Adrenal gland (tissue), 12 donors: ENCODE results near the gene PEPD. TPM values are rescaled to one million over a fixed set of nuclear protein-coding genes. Genes with fewer than 3 reads are reported as not detected.
A peak's percentile ranks its signal among the peaks of the same experiment; 100 is the strongest.

Source experiments
- DNase-seq, 7 donors: peaks; one replicate each; pipeline ENCODE4 v3.0.0-alpha.2; 2019 to 2020
- H3K27ac ChIP-seq, 5 donors: fragments of 200-600 bp; sonication (generic) in 4 of 5; 1 replicate in 3 of 5; 2 replicates in 2 of 5; pipeline versions ENCODE4 v1.5.1 to v1.8.0; 2016 to 2020; ENCODE audit warnings: mild to moderate bottlenecking in 1 of 5
- H3K27me3 ChIP-seq: fragments of 200-600 bp; 2 replicates; pipeline ENCODE4 v1.8.0; 2021
- H3K36me3 ChIP-seq, 2 donors: fragments of 200-600 bp; replicated peaks in 1 of 2; 1 replicate in 1 of 2; 2 replicates in 1 of 2; pipeline versions ENCODE4 v1.5.1 to v1.8.0; 2018 to 2022
- H3K4me1 ChIP-seq, 2 donors: fragments of 200-600 bp; replicated peaks in 1 of 2; 1 replicate in 1 of 2; 2 replicates in 1 of 2; pipeline versions ENCODE4 v1.5.1 to v1.8.0; 2018 to 2021
- H3K4me3 ChIP-seq, 4 donors: fragments of 200-600 bp; sonication (generic) in 3 of 4; one replicate each; pipeline ENCODE4 v1.5.1; 2016 to 2018
- H3K9me3 ChIP-seq, 3 donors: fragments of 200-600 bp; sonication (generic) in 1 of 3; replicated peaks in 1 of 3; 1 replicate in 2 of 3; 2 replicates in 1 of 3; pipeline versions ENCODE4 v1.5.1 to v1.8.0; 2016 to 2021
- POLR2A ChIP-seq, 2 donors: fragments of 450-650 bp; IDR thresholded peaks; one replicate each; pipeline ENCODE4 v1.6.1; 2017; ENCODE audit warnings: antibody characterized with exemption in 2 of 2, mild to moderate bottlenecking in 2 of 2, moderate library complexity in 1 of 2
- WGBS, 4 donors: extraction: QIAGEN DNeasy Blood & Tissue Kit in 2 of 4; methylation state at CpG; one replicate each; pipeline versions ENCODE4 v1.1.5 to v1.1.7; 2013 to 2017; 5-methylcytosine and 5-hydroxymethylcytosine counted together
- intact Hi-C, 2 donors: fragments of 100-400 bp; cut with DNase I; formaldehyde crosslinking; loops; one replicate each; pipeline versions ENCODE4 v1.14.1 to v1.15.0; 2022 to 2023
- polyA plus RNA-seq, 3 donors: library from polyadenylated mRNA; stranded (reverse); fragments of 200-250 nt in 2 of 3; fragments of 350-450 nt in 1 of 3; fragmentation: Illumina TruSeq in 1 of 3; extraction: RNeasy Lipid Tissue Mini Kit (QIAGEN cat#74804) in 1 of 3; gene quantifications; one replicate each; pipeline ENCODE4 v1.2.3, GENCODE V29; 2013 to 2014
- total RNA-seq, 9 donors: library from RNA; depleted of rRNA in 4 of 9; stranded (reverse); fragments of >200 nt in 4 of 9; fragments of 120-200 nt in 1 of 9; fragmentation: NEBNext Ultra II Directional in 1 of 9; extraction: Animal tissue kit (Norgen Biotek cat#: 25700) in 1 of 9; gene quantifications; one replicate each; pipeline versions ENCODE4 v1.1.0 to v1.2.4, GENCODE V29; 2013 to 2023
- TF ChIP-seq, protein P1 (sequence below), 6 experiments: fragments of 450-650 bp in 4 of 6; fragments of 200-600 bp in 2 of 6; sonication (generic) in 1 of 6; IDR thresholded peaks; 1 replicate in 5 of 6; 2 replicates in 1 of 6; pipeline versions ENCODE4 v1.5.1 to v1.8.0; 2016 to 2021; ENCODE audit warnings: antibody characterized with exemption in 6 of 6, mild to moderate bottlenecking in 2 of 6, moderate library complexity in 1 of 6
- donor health status: healthy with polysubstance abuse.
- donor health status: Bipolar disorder and iron deficiency.
- donor health status: DM: yes; HTN: yes; CAD: no.
- donor health status: DM: no; HTN: no; CAD: no.
- donor health status: DM: no; HTN: no; CAD: no.
- donor health status: DM: yes; HTN: yes; CAD: no.

The PEPD gene
- total and polyA plus RNA-seq, 12 donors = 24.4 to 311 (median 116) TPM

GRCh38 chr19:33375837-33376159 lies 145.8 kb downstream of the PEPD start:
- no peak overlapping the region for H3K4me3 ChIP-seq
- 48 to 75% (median 71%) methylated on average over 1 of the region's 1 CpG for WGBS, 4 donors
- TF ChIP-seq POLR2A (IDR thresholded peaks at IDR 0.05) = no peak
- TF ChIP-seq, protein P1, sequence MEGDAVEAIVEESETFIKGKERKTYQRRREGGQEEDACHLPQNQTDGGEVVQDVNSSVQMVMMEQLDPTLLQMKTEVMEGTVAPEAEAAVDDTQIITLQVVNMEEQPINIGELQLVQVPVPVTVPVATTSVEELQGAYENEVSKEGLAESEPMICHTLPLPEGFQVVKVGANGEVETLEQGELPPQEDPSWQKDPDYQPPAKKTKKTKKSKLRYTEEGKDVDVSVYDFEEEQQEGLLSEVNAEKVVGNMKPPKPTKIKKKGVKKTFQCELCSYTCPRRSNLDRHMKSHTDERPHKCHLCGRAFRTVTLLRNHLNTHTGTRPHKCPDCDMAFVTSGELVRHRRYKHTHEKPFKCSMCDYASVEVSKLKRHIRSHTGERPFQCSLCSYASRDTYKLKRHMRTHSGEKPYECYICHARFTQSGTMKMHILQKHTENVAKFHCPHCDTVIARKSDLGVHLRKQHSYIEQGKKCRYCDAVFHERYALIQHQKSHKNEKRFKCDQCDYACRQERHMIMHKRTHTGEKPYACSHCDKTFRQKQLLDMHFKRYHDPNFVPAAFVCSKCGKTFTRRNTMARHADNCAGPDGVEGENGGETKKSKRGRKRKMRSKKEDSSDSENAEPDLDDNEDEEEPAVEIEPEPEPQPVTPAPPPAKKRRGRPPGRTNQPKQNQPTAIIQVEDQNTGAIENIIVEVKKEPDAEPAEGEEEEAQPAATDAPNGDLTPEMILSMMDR (IDR thresholded peaks at IDR 0.05) = no peak
- intact Hi-C loops = loop anchor here in 1 of 2 donors (10.0 kb wide), 1 partner anchor 71 kb away; the partner anchor contains the start of gene CEBPA
- H3K27ac ChIP-seq = peak overlapping the region in 1 of 5 donors; percentile 15
- H3K4me1 ChIP-seq = peaks cover 0 to 36% of the 10 kb centered on the region in 2 donors
- no peaks in the 10 kb centered on the region for H3K9me3 ChIP-seq
- no peak for DNase-seq
- no peaks in the 10 kb centered on the region for H3K27me3 ChIP-seq
- H3K36me3 ChIP-seq = no peaks in the 10 kb centered on the region

GRCh38 chr19:33375156-33375836 lies 146.3 kb downstream of the PEPD start:
- TF ChIP-seq, protein P1 (IDR thresholded peaks at IDR 0.05) = no peak
- no peak for TF ChIP-seq POLR2A (IDR thresholded peaks at IDR 0.05)
- Histone ChIP-seq H3K36me3 (no peaks in the 10 kb centered on the region), H3K4me3 (peak overlapping the region in 1 of 4 donors; percentile 97), H3K9me3 (no peaks in the 10 kb centered on the region), H3K4me1 (peaks cover 0 to 36% of the 10 kb centered on the region in 2 donors), H3K27me3 (no peaks in the 10 kb centered on the region), H3K27ac (peak overlapping the region in 1 of 5 donors; percentile 15)
- no peak for DNase-seq
- intact Hi-C loops = loop anchor here in 1 of 2 donors (10.0 kb wide), 1 partner anchor 70 kb away; the partner anchor contains the start of gene CEBPA
- 82 to 88% (median 85%) methylated on average over 9 of the region's 9 CpGs for WGBS, 4 donors

- no peaks in the 10 kb centered on the region for H3K36me3 ChIP-seq
- H3K4me1 ChIP-seq = peaks cover 0 to 36% of the 10 kb centered on the region in 2 donors
- DNase-seq = peak in 3 of 7 donors; percentile 21 to 67 (median 60)
- intact Hi-C loops = loop anchor here in 1 of 2 donors (10.0 kb wide), 1 partner anchor 69 kb away; the partner anchor contains the start of gene CEBPA
- 2 to 5% (median 4%) methylated on average over 21 to 22 of the region's 22 CpGs for WGBS, 4 donors
- no peak for TF ChIP-seq POLR2A (IDR thresholded peaks at IDR 0.05)
- TF ChIP-seq, protein P1 (IDR thresholded peaks at IDR 0.05) = peak in 1 of 6 experiments; percentile 10
- no peaks in the 10 kb centered on the region for H3K9me3 ChIP-seq
- peak overlapping the region in 2 of 4 donors; percentile 51 to 97 for H3K4me3 ChIP-seq
- H3K27ac ChIP-seq = peak overlapping the region in 3 of 5 donors; percentile 94 to 99 (median 94)
- no peaks in the 10 kb centered on the region for H3K27me3 ChIP-seq
Observed at GRCh38 chr19:33374236-33374714, 147.3 kb downstream of the PEPD start.

DNA sequence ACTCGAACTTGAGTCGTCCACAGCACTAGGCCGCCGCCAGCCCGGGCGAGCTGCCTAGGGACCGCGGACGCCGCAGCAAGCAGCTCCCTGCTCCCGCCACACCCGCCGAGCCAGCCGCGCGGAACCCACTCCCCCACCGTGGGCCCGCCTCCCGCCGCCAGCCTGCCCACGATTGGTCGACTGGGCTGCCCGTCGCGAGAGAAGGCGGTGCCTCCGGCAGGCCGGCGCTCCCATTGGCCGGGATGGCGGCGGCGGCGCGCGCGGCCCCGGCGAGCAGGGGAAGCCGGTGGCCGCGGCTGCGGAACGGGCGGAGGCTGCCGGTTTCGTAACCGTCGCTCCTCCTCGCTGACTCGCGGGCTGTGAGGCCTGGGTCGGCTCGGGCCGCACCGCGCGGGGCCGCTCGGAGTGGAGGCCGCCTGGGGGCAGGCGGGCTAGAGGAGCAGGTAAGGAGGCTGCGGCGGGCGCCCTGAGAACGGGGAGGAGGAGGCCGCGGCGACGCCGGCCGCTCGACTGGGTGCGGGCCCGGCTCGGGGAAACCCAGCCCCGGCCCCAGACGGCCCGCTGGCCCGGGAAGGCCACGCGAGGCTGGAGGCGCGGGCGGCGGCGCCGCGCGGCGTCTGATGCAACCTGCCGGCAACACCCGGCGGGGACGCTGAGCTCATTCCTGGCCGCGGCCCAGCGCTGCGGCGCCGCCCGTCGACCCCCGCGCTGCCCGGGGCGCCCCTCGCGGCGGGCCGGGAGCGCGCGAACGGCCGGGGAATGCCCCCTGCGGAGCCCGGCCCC lies 147.9 kb downstream of the PEPD start, which contains the start of gene CEBPG:
Gene CEBPG (plus strand): TSS at position 257 of the 783 bp plus-strand sequence. CDS start 5,531 bp downstream, outside the sequence.
- peak; percentile 78 to 83 for TF ChIP-seq POLR2A (IDR thresholded peaks at IDR 0.05)
- TF ChIP-seq, protein P1 (IDR thresholded peaks at IDR 0.05) = peak in 2 of 6 experiments; percentile 32 to 47
- WGBS, 4 donors = 0 to 1% (median 0%) methylated on average over 2 to 115 of the region's 118 CpGs
- Histone ChIP-seq H3K27ac (peak within 1 kb of the TSS in 4 of 5 donors; percentile 93 to 99 (median 94)), H3K4me3 (peak within 1 kb of the TSS; percentile 49 to 97 (median 50)), H3K4me1 (peaks cover 0 to 36% of the 10 kb centered on the region in 2 donors), H3K27me3 (no peaks in the 10 kb centered on the region), H3K36me3 (no peaks in the 10 kb centered on the region), H3K9me3 (no peaks in the 10 kb centered on the region)
- intact Hi-C loops = loop anchor here in 1 of 2 donors (10.0 kb wide), 1 partner anchor 69 kb away; the partner anchor contains the start of gene CEBPA
- DNase-seq = peak; percentile 93 to 95 (median 94)
